Neuron (in vitro differentiated cells): Measurements from ENCODE around the gene TUT7.
A peak's percentile ranks its signal among the peaks of the same experiment; 100 is the strongest.

ENCODE experiments used
- H2AFZ ChIP-seq: one replicate; pipeline ENCODE4 v1.6.1; 2013; ENCODE audit warnings: low read depth, mild to moderate bottlenecking, inconsistent platforms, low read length, moderate library complexity
- H3K27me3 ChIP-seq: one replicate; pipeline ENCODE4 v1.6.1; 2013; ENCODE audit warnings: low read length; ENCODE audit not compliant: insufficient read depth
- H3K36me3 ChIP-seq: one replicate; pipeline ENCODE4 v1.6.1; 2013; ENCODE audit warnings: low read length; ENCODE audit not compliant: insufficient read depth
- H3K4me1 ChIP-seq: one replicate; pipeline ENCODE4 v1.6.1; 2013; ENCODE audit warnings: low read length; ENCODE audit not compliant: insufficient read depth
- H3K4me3 ChIP-seq: 2 replicates; pipeline ENCODE4 v1.5.1; 2013; ENCODE audit warnings: mild to moderate bottlenecking, low read length, moderate library complexity
- H3K9me3 ChIP-seq: one replicate; pipeline ENCODE4 v1.6.1; 2013; ENCODE audit warnings: low read length

TUT7 gene

DNA sequence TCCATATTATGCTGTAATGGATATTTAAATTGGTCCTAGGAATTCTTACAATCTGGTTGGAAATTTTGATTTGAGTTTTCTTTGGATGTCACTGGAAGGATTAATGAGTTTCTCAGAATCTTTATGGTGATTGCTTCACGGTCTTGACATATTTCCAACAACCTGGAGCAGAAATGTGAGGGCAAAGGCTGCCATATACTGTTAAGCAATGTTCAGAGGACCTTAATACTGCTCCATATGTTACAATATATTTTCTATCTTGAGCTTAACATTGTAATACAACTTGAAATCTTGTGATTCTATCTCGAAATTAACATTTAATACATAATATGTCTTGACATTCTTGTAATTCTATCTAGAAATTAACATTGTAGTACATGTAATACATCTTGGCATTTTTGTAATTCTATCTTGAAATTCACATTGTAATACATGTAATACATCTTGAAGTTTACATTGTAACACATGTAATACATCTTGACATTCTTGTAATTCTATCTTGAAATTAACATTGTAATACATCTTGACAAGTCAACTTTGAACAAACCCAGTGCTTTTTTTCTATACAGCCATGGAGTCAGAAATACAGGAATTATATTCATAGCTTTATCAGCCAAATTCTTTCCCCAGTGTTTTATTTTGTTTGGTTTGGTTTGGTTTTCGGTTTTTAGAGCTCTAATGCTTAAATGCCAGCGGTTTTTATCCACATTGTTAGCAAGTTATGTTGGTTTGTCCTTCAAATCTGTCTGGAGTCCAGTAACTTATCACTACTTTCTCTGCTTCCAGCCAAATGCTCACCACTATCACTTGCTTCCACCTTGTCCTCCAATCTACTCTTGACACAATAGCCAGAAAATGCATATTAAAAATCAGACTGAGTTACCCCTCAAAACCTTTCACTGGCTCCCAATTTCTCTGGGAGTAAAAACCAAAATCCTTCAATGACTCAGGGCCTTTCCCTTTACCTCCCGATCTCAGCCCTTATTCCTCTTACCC is 3.0 kb upstream of the TUT7 start:
- H3K4me3 ChIP-seq = no peak overlapping the region
- H2AFZ ChIP-seq = no peak overlapping the region
- H3K9me3 ChIP-seq = no peaks in the 10 kb centered on the region
- peaks cover 13% of the 10 kb centered on the region for H3K4me1 ChIP-seq
- H3K27me3 ChIP-seq = no peaks in the 10 kb centered on the region
- H3K36me3 ChIP-seq = no peaks in the 10 kb centered on the region

DNA sequence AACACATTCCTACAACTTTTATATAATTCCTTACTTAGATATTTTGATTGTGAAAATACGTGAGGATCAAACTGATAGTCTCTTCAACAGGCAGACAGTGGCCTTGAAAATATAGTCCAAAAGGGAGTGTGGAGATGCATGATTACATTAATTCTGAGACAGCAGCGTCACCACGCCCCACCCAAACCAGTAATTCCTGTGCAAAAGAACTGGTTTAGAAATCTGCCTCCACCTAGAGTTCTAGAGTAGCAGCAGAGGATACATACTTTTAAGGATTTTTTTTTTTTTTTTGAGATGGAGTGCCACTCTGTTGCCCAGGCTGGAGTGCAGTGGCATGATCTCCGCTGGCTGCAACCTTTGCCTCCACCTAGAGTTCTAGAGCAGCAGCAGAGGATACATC is 1.6 kb upstream of the TUT7 start:
- peaks cover 18% of the 10 kb centered on the region for H3K4me1 ChIP-seq
- H3K4me3 ChIP-seq = no peak overlapping the region
- no peaks in the 10 kb centered on the region for H3K27me3 ChIP-seq
- H3K36me3 ChIP-seq = peaks cover 9% of the 10 kb centered on the region
- H3K9me3 ChIP-seq = no peaks in the 10 kb centered on the region
- no peak overlapping the region for H2AFZ ChIP-seq

DNA sequence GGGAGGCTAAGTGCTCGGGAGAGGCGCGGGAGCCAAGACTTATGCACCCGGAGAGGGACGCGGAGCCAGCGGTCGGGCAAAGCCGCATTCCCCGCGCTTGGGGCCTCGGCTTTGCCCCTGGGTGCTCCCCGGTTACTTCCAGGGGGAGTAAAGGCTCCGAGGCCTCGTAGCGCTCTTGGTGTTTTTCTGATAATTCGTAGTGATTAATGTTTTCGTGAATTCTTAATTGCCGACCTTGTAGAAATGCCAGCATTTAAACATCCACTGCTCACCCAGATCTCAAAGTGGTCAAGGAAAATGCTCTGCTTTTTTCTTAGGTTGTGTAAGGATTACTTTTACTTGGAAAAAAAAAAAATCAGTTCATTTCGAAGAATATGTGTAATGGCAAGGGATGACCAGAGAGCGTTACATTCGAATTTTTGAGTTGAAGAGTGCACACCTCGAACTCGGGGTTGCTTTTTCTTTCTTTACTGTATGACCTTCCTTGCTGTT is 654 bp upstream of the TUT7 start:
- H2AFZ ChIP-seq = peak overlapping the region; percentile 60
- peaks cover 18% of the 10 kb centered on the region for H3K4me1 ChIP-seq
- H3K9me3 ChIP-seq = no peaks in the 10 kb centered on the region
- peak overlapping the region; percentile 95 for H3K4me3 ChIP-seq
- peaks cover 9% of the 10 kb centered on the region for H3K36me3 ChIP-seq
- H3K27me3 ChIP-seq = no peaks in the 10 kb centered on the region

DNA sequence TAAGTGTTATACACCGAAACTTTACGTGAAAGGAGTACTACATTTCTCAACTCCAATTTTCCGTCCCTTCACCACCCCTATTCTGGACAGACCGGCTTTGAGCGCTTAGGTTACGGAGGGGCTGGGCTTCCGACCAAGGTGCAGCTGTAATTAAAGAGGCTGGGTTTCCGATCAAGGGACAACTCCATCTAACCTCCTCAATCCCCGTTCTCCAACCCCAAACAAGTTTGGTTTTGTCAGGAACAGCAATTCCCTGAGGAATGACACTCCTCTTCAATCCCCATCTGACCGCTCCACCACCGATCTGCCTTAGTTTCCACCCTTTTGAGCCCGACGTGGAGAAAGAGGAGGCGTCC is 577 bp downstream of the TUT7 start:
- Histone ChIP-seq H3K36me3 (peaks cover 11% of the 10 kb centered on the region), H2AFZ (peak overlapping the region; percentile 75), H3K9me3 (no peaks in the 10 kb centered on the region), H3K27me3 (no peaks in the 10 kb centered on the region), H3K4me3 (peak overlapping the region; percentile 95), H3K4me1 (peaks cover 18% of the 10 kb centered on the region)

DNA sequence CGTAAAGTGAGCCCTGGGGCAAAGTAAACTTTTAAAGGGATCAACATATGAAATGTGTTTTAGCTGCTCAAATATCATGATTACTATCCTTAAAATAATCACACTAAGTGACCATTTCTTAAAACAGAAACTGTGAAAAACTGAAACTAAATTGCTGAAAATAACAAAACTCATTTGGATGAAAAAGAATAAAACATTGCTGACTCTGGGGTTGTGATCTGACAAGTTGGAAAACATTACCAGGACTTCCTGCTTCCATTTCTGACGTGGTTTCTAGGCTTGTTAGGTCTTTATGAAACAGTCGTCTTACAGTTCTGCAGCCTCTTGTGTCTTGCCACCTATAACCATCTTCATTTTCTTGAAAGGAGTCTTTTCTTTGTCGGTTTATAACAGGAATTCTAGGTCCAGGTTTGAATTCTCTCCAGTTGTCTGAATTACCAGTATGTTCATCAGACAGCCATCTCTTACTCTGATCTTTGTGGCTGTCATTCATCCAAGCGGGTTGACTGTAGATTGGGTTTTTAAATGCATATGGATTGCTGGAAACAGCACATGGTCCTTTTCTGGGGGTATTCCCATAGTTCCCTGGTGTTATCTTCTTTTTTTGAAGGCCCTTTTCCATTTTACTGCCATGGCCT is 1.7 kb downstream of the TUT7 start:
- Histone ChIP-seq H2AFZ (no peak overlapping the region), H3K36me3 (peaks cover 11% of the 10 kb centered on the region), H3K4me3 (peak overlapping the region; percentile 95), H3K27me3 (no peaks in the 10 kb centered on the region), H3K4me1 (peaks cover 18% of the 10 kb centered on the region), H3K9me3 (no peaks in the 10 kb centered on the region)

DNA sequence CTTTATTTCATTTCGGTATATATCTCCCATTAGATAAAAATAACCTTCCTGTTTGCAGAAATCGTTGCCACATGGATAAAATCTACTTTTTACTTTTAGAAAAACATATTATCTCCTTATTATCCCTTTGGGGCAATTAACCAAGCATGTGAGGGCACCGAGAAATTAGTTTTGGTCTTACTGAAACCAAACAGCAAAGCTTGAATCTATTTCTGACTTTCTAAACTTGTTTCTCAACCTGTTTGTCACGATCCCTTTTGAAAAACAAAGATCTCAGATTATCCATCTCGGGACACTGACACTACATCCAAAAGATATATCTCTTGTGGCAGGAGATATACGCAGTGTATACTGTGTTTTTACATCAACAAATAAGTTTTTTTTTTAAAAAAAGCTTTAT is 2.3 kb downstream of the TUT7 start:
- no peak overlapping the region for H2AFZ ChIP-seq
- no peaks in the 10 kb centered on the region for H3K27me3 ChIP-seq
- H3K4me3 ChIP-seq = peak overlapping the region; percentile 4
- H3K36me3 ChIP-seq = peaks cover 11% of the 10 kb centered on the region
- peaks cover 18% of the 10 kb centered on the region for H3K4me1 ChIP-seq
- no peaks in the 10 kb centered on the region for H3K9me3 ChIP-seq

DNA sequence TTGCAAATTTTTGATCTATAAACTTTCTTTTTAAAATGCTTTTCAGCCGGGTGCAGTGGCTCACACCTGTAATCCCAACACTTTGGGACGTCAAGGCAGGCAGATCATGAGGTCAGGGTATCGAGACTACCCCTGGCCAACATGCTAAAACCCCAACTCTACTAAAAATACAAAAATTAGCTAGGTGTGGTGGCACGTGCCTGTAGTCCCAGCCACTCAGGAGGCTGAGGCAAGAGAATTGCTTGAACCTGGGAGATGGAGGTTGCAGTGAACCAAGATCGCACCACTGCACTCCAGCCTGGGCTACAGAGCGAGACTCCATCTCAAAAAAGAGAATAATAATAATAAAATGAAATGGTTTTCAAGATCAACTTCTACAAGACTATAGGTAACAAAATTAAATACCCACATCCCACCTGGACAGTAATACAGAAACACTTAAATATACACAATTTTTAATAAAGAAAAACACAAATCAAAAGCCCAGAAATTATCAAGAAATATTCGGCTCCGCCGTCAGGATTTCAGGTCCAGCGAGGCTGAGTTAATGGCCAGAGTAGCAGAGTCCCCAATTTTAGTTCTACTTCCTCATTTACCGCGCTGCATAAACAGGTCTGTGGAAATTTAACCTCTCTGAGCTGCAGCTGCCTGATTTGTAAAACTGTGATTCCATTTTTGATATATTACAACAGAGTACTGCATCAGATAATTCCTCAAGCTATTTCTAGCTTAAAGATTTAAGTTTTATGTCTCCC is 4.0 kb downstream of the TUT7 start:
- Histone ChIP-seq H3K36me3 (peaks cover 23% of the 10 kb centered on the region), H2AFZ (no peak overlapping the region), H3K4me3 (no peak overlapping the region), H3K27me3 (no peaks in the 10 kb centered on the region), H3K4me1 (peaks cover 18% of the 10 kb centered on the region), H3K9me3 (no peaks in the 10 kb centered on the region)

DNA sequence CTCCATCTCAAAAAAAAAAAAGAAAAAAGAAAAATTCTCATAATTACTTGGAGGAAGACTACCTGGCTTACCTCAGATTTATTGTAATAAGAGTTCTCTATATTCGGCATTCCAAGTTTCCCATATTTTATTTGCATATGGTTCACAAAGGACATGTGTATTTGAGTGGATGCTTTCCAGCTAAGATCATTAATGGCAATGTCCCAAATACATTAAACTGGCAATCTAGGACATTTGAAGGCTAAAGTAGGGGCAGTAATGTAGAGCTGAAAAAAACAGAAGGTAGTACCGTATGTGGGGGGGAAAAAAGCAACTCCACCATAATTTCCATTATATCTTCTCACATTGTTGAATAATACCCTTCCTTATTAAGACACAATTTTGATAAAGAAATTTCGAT is 4.9 kb downstream of the TUT7 start:
- no peak overlapping the region for H3K4me3 ChIP-seq
- H2AFZ ChIP-seq = no peak overlapping the region
- H3K9me3 ChIP-seq = no peaks in the 10 kb centered on the region
- H3K36me3 ChIP-seq = peaks cover 32% of the 10 kb centered on the region
- H3K27me3 ChIP-seq = no peaks in the 10 kb centered on the region
- H3K4me1 ChIP-seq = peaks cover 14% of the 10 kb centered on the region

DNA sequence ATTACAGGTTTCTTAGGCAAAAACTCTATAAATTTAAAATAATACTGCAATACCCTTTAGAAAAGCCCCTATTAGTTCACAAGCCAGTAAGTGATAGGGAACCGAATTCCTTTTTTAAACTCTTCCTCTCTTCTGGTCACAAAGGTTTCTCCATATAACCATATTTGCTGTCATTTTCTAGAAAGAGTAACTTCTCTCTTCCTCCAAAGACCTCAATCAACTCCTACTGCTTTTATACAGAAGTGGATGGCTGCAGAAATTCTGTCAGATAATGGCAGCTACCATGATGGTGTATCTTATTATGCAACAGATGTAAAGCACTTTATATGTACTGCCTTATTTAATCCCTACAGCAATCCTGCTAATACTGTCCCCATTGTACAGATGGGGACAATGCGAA is 6.2 kb downstream of the TUT7 start:
- peaks cover 10% of the 10 kb centered on the region for H3K4me1 ChIP-seq
- no peak overlapping the region for H3K4me3 ChIP-seq
- no peak overlapping the region for H2AFZ ChIP-seq
- H3K36me3 ChIP-seq = peaks cover 36% of the 10 kb centered on the region
- H3K27me3 ChIP-seq = no peaks in the 10 kb centered on the region
- H3K9me3 ChIP-seq = no peaks in the 10 kb centered on the region

DNA sequence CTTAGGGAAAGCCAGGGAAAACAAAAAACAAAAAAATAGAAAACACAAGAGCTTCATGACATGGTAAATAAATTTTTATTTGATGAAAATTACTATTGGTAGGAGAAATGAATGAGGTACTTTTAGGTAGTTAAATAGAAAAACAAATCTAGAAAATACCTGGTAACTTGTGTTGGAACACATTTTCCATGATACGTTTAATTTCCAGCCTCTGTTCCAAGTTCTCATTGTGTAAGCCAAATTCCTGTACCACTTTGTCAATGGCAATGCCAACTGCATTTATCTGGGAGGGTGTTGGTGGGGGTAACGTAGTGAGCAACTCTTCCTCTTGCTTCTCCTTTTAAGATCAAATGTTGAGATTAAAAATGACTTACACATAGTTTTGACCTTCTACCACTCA is 9.4 kb downstream of the TUT7 start:
- no peak overlapping the region for H2AFZ ChIP-seq
- H3K36me3 ChIP-seq = peaks cover 50% of the 10 kb centered on the region
- no peak overlapping the region for H3K4me3 ChIP-seq
- no peaks in the 10 kb centered on the region for H3K4me1 ChIP-seq
- no peaks in the 10 kb centered on the region for H3K9me3 ChIP-seq
- no peaks in the 10 kb centered on the region for H3K27me3 ChIP-seq

DNA sequence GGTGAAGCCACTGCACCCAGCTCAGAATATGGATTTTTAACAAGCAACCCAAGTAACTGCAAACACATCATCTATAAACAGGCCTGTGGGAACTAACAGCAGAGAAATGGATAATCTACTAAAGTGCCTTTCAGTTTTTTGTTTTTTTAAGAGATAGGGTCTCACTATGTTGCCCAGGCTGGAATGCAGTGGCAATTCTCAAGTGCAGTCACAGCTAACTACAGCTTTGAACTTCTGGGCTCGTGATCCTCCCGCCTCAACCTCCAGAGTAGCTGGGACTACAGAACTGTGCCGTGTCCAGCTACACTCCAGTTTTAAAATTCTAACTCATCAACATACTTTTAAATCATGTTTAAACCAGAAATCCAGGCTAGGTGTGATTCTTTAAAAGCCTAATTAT is 11.9 kb downstream of the TUT7 start:
- H2AFZ ChIP-seq = no peak overlapping the region
- no peaks in the 10 kb centered on the region for H3K4me1 ChIP-seq
- peaks cover 69% of the 10 kb centered on the region for H3K36me3 ChIP-seq
- H3K9me3 ChIP-seq = no peaks in the 10 kb centered on the region
- no peak overlapping the region for H3K4me3 ChIP-seq
- no peaks in the 10 kb centered on the region for H3K27me3 ChIP-seq

DNA sequence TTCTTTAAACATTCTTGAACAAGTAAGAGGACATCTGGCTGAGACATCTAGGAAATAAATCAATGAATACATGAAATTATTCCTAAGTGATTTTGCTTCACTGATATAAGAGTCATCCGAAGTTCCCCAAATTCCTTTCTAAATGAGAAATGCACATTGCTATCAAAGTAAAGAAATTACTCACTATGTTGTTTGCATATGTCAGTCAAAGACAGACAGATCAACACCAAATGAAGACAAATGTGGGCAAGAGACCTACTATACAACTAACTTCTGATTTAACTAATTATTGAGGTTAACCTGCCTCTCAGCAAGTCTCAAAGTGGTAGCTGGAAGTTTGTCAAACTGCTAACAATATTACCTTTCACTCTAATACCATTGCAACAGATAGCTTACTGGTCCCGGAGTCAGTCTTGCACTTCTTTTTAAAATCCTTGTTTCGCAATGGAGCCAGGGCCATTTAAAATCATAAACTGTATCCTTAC is 13.2 kb downstream of the TUT7 start:
- H3K4me3 ChIP-seq = no peak overlapping the region
- no peaks in the 10 kb centered on the region for H3K9me3 ChIP-seq
- H3K4me1 ChIP-seq = no peaks in the 10 kb centered on the region
- peaks cover 78% of the 10 kb centered on the region for H3K36me3 ChIP-seq
- H2AFZ ChIP-seq = no peak overlapping the region
- no peaks in the 10 kb centered on the region for H3K27me3 ChIP-seq
